ENCODE results near the gene DYNLT5. TPM values are rescaled to one million over a fixed set of nuclear protein-coding genes. Genes with fewer than 3 reads are reported as not detected.

The DYNLT5 gene
- total RNA-seq, 1 experiment from 2014 or later: 1.3 TPM

GRCh38 chr1:66750577-66750976 is 1.7 kb upstream of the DYNLT5 start:
- CTCF ChIA-PET: no interaction called here
- ATAC-seq: no peak
- TF ChIP-seq SP1 (CRISPR knock-in tag; conservative IDR thresholded peaks at IDR 0.05): no peak
- TF ChIP-seq KAT7 (CRISPR knock-in tag; IDR thresholded peaks at IDR 0.05; ENCODE audit: borderline replicate concordance): no peak
- no peak for TF ChIP-seq ATF3 (CRISPR knock-in tag; conservative IDR thresholded peaks at IDR 0.05)
- TF ChIP-seq ZNF317 (CRISPR knock-in tag; IDR thresholded peaks at IDR 0.05; ENCODE audit: borderline replicate concordance, low read depth): no peak
- TF ChIP-seq TEAD4 (CRISPR knock-in tag; IDR thresholded peaks at IDR 0.05): no peak
- TF ChIP-seq NR3C1 (CRISPR knock-in tag; conservative IDR thresholded peaks at IDR 0.05; ENCODE audit: low read depth): no peak
- TF ChIP-seq RORB (CRISPR knock-in tag; IDR thresholded peaks at IDR 0.05): no peak
- TF ChIP-seq ESRRA (CRISPR knock-in tag; IDR thresholded peaks at IDR 0.05; ENCODE audit: borderline replicate concordance): no peak
- TF ChIP-seq E2F4 (CRISPR knock-in tag; IDR thresholded peaks at IDR 0.05; ENCODE audit: borderline replicate concordance, low read depth): no peak
- Mint-ChIP-seq H3K9me3 (no peaks in the 10 kb centered on the region), H3K36me3 (no peaks in the 10 kb centered on the region), H3K4me3 (no peak overlapping the region), H3K4me1 (peaks cover 13% of the 10 kb centered on the region), H3K27ac (no peak overlapping the region), H3K27me3 (ENCODE audit: low read depth) (peaks cover 33% of the 10 kb centered on the region)
- no peak for DNase-seq (ENCODE audit: low spot score)
- POLR2A ChIA-PET: no interaction called here

GRCh38 chr1:66751160-66751559 is 1.1 kb upstream of the DYNLT5 start:
- H3K27me3 Mint-ChIP-seq (ENCODE audit: low read depth): peaks cover 33% of the 10 kb centered on the region
- H3K27ac Mint-ChIP-seq: no peak overlapping the region
- no peak for ATAC-seq
- peaks cover 13% of the 10 kb centered on the region for H3K4me1 Mint-ChIP-seq
- TF ChIP-seq ATF1 (CRISPR knock-in tag; IDR thresholded peaks at IDR 0.05): no peak
- no peak for TF ChIP-seq ZNF425 (CRISPR knock-in tag; conservative IDR thresholded peaks at IDR 0.05)
- TF ChIP-seq NFE2L1 (CRISPR knock-in tag; IDR thresholded peaks at IDR 0.05): no peak
- no peak for TF ChIP-seq FOXK1 (CRISPR knock-in tag; IDR thresholded peaks at IDR 0.05)
- no peak for TF ChIP-seq CBFB (CRISPR knock-in tag; IDR thresholded peaks at IDR 0.05; ENCODE audit: low read depth)
- TF ChIP-seq AFF4 (CRISPR knock-in tag; IDR thresholded peaks at IDR 0.05; ENCODE audit: borderline replicate concordance): no peak
- no peak for TF ChIP-seq SOX15 (CRISPR knock-in tag; IDR thresholded peaks at IDR 0.05)
- TF ChIP-seq MYBL2 (CRISPR knock-in tag; IDR thresholded peaks at IDR 0.05): no peak
- TF ChIP-seq E2F5 (CRISPR knock-in tag; IDR thresholded peaks at IDR 0.05): no peak
- TF ChIP-seq TEAD1 (CRISPR knock-in tag; IDR thresholded peaks at IDR 0.05): no peak
- DNase-seq (ENCODE audit: low spot score): no peak
- ChIA-PET CTCF (interaction anchor here (1.2 to 1.5 kb wide), 2 partner anchors 25 to 144 kb away, joined by 3 to 6 read pairs; no protein-coding TSS in a partner anchor), POLR2A (no interaction called here)
- no peaks in the 10 kb centered on the region for H3K9me3 Mint-ChIP-seq
- no peak overlapping the region for H3K4me3 Mint-ChIP-seq
- no peaks in the 10 kb centered on the region for H3K36me3 Mint-ChIP-seq

Data from WTC11 (cell line).